H1 (cell line): ENCODE data around the gene AIFM3. TPM values are rescaled to one million over a fixed set of nuclear protein-coding genes. Genes with fewer than 3 reads are reported as not detected.

Experiments
- CTCF ChIA-PET: fragments of 300-600 bp; sonication (Branson Sonifier 250); formaldehyde crosslinking; loops from one replicate; lab custom pipeline; 2021; ENCODE audit not compliant: partially characterized antibody; lab: Charles Lee
- POLR2A ChIA-PET: fragments of 300-600 bp; sonication (Branson Sonifier 250); formaldehyde crosslinking; loops from one replicate; lab custom pipeline; 2021; ENCODE audit warnings: inconsistent platforms; ENCODE audit not compliant: partially characterized antibody; lab: Charles Lee
- DNase-seq, 2 experiments: peaks; one replicate each; pipeline versions ENCODE4 v3.0.0 to v3.0.0-alpha.2; 2010 to 2022; ENCODE audit warnings: low spot score in 2 of 2, low read depth in 1 of 2, mixed read lengths in 1 of 2
- FAIRE-seq: peaks from 2 replicates; lab custom pipeline; 2011; peaks lifted over from hg19 to GRCh38; lab: Jason Lieb, UNC
- H2AFZ ChIP-seq: 2 replicates; pipeline ENCODE4 v1.8.1; 2012; ENCODE audit warnings: low read length, inconsistent platforms
- H2AK5ac ChIP-seq: 2 replicates; pipeline ENCODE4 v1.6.1; 2013; ENCODE audit warnings: low read depth, low read length
- H2BK120ac ChIP-seq: replicated peaks from 2 replicates; pipeline ENCODE3; 2013; ENCODE audit warnings: low read depth, low read length, inconsistent platforms
- H2BK12ac ChIP-seq: 2 replicates; pipeline ENCODE4 v1.6.1; 2013; ENCODE audit warnings: low read depth, low read length
- H2BK15ac ChIP-seq: 2 replicates; pipeline ENCODE4 v1.6.1; 2013; ENCODE audit warnings: low read length
- H2BK20ac ChIP-seq: 2 replicates; pipeline ENCODE4 v1.6.1; 2013; ENCODE audit warnings: low read length
- H2BK5ac ChIP-seq: 2 replicates; pipeline ENCODE4 v1.6.1; 2013; ENCODE audit warnings: low read depth, low read length
- H3K14ac ChIP-seq: 2 replicates; pipeline ENCODE4 v1.6.1; 2013; ENCODE audit warnings: inconsistent platforms; ENCODE audit not compliant: insufficient read length
- H3K18ac ChIP-seq: 2 replicates; pipeline ENCODE4 v1.6.1; 2013; ENCODE audit warnings: low read length; ENCODE audit errors: extremely low read depth
- H3K23ac ChIP-seq: 2 replicates; pipeline ENCODE4 v1.6.1; 2013; ENCODE audit warnings: inconsistent platforms; ENCODE audit not compliant: insufficient read length
- H3K23me2 ChIP-seq: 2 replicates; pipeline ENCODE4 v1.6.1; 2013; ENCODE audit warnings: low read depth, low read length
- H3K27ac ChIP-seq: 2 replicates; pipeline ENCODE4 v1.6.1; 2011; ENCODE audit warnings: low read depth, low read length, inconsistent platforms
- H3K27me3 ChIP-seq, 4 experiments: replicated peaks in 1 of 4; 1 replicate in 1 of 4; 2 replicates in 3 of 4; pipeline versions ENCODE4 v1.6.1 to v1.8.1; 2011 to 2013; ENCODE audit warnings: low read length in 3 of 4, mild to moderate bottlenecking in 3 of 4, inconsistent platforms in 2 of 4, mixed read lengths in 2 of 4, moderate library complexity in 1 of 4; ENCODE audit not compliant: control insufficient read depth in 3 of 4, insufficient read depth in 3 of 4; ENCODE audit errors: extremely low read depth in 1 of 4
- H3K36me3 ChIP-seq, 4 experiments: 2 replicates each; pipeline versions ENCODE4 v1.6.1 to v1.8.1; 2011 to 2013; ENCODE audit warnings: mild to moderate bottlenecking in 4 of 4, low read length in 3 of 4, moderate library complexity in 2 of 4, control low read depth in 1 of 4, inconsistent platforms in 1 of 4; ENCODE audit not compliant: insufficient read depth in 4 of 4, control insufficient read depth in 2 of 4
- H3K4ac ChIP-seq: replicated peaks from 2 replicates; pipeline ENCODE3; 2013; ENCODE audit warnings: low read length, low read depth, mixed read lengths, inconsistent platforms; ENCODE audit not compliant: insufficient read length
- H3K4me1 ChIP-seq, 4 experiments: replicated peaks in 1 of 4; 1 replicate in 1 of 4; 2 replicates in 3 of 4; pipeline versions ENCODE4 v1.6.1 to v1.8.1; 2011 to 2013; ENCODE audit warnings: low read length in 3 of 4, inconsistent platforms in 2 of 4, mixed read lengths in 1 of 4; ENCODE audit not compliant: insufficient read depth in 4 of 4, control insufficient read depth in 3 of 4
- H3K4me2 ChIP-seq, 2 experiments: 2 replicates each; pipeline versions ENCODE4 v1.6.1 to v1.8.1; 2011 to 2013; ENCODE audit warnings: low read depth in 2 of 2, low read length in 2 of 2, control low read depth in 1 of 2, inconsistent platforms in 1 of 2, mild to moderate bottlenecking in 1 of 2; ENCODE audit not compliant: insufficient read depth in 1 of 2
- H3K4me3 ChIP-seq, 4 experiments: fragments of 200-600, 300-600 bp in 1 of 4; sonication (generic), shearing (Covaris generic), sonication (Bioruptor Twin) in 1 of 4; 2 replicates each; pipeline versions ENCODE4 v1.5.1 to v1.8.1; 2011 to 2016; ENCODE audit warnings: low read length in 4 of 4, low read depth in 3 of 4, control low read depth in 2 of 4, inconsistent platforms in 2 of 4, mild to moderate bottlenecking in 2 of 4, mixed read lengths in 1 of 4, moderate library complexity in 1 of 4; ENCODE audit not compliant: insufficient read depth in 2 of 4; ENCODE audit errors: extremely low read depth in 1 of 4
- H3K56ac ChIP-seq: replicated peaks from 2 replicates; pipeline ENCODE3; 2013; ENCODE audit warnings: low read depth, mild to moderate bottlenecking, mixed read lengths, low read length, inconsistent platforms; ENCODE audit not compliant: insufficient read length
- H3K79me1 ChIP-seq: 2 replicates; pipeline ENCODE4 v1.6.1; 2013; ENCODE audit warnings: low read depth, low read length, control low read depth
- H3K79me2 ChIP-seq, 2 experiments: 2 replicates each; pipeline versions ENCODE4 v1.6.1 to v1.8.1; 2012 to 2013; ENCODE audit warnings: low read length in 2 of 2, mild to moderate bottlenecking in 2 of 2, inconsistent platforms in 1 of 2; ENCODE audit not compliant: insufficient read depth in 2 of 2, control insufficient read depth in 1 of 2
- H3K9ac ChIP-seq, 4 experiments: replicated peaks in 1 of 4; 1 replicate in 1 of 4; 2 replicates in 3 of 4; pipeline versions ENCODE4 v1.6.1 to v1.8.1; 2011 to 2013; ENCODE audit warnings: low read depth in 3 of 4, low read length in 3 of 4, control low read depth in 2 of 4, mild to moderate bottlenecking in 2 of 4, moderate library complexity in 2 of 4, inconsistent platforms in 1 of 4; ENCODE audit errors: extremely low read depth in 1 of 4
- H3K9me3 ChIP-seq, 2 experiments: 2 replicates each; pipeline versions ENCODE4 v1.6.1 to v1.8.1; 2012 to 2013; ENCODE audit warnings: mild to moderate bottlenecking in 2 of 2, moderate library complexity in 2 of 2, control low read depth in 1 of 2, inconsistent platforms in 1 of 2, low read depth in 1 of 2, low read length in 1 of 2, mixed read lengths in 1 of 2; ENCODE audit not compliant: insufficient read depth in 2 of 2
- H4K20me1 ChIP-seq, 2 experiments: replicated peaks in 1 of 2; 2 replicates each; pipeline versions ENCODE3 to v1.8.1; 2011 to 2013; ENCODE audit warnings: inconsistent platforms in 2 of 2, low read length in 2 of 2, mild to moderate bottlenecking in 1 of 2; ENCODE audit not compliant: insufficient read depth in 2 of 2, control insufficient read depth in 1 of 2
- H4K5ac ChIP-seq: 2 replicates; pipeline ENCODE4 v1.6.1; 2013; ENCODE audit warnings: low read length, low read depth, mixed read lengths, inconsistent platforms; ENCODE audit not compliant: insufficient read length
- H4K8ac ChIP-seq: 2 replicates; pipeline ENCODE4 v1.8.0; 2013; ENCODE audit warnings: mild to moderate bottlenecking, moderate library complexity, low read length, inconsistent platforms; ENCODE audit not compliant: insufficient read depth; ENCODE audit errors: extremely low read depth
- H4K91ac ChIP-seq: replicated peaks from 2 replicates; pipeline ENCODE3; 2013; ENCODE audit warnings: low read length, mixed read lengths, inconsistent platforms; ENCODE audit not compliant: insufficient read length
- CBX8 ChIP-seq: fragments of 300-800, 300-1000 bp; sonication (generic); IDR thresholded peaks from 2 replicates; pipeline ENCODE4 v1.7.1; 2016; ENCODE audit warnings: low read depth, low read length, borderline replicate concordance
- CTBP2 ChIP-seq: IDR thresholded peaks from 2 replicates; pipeline ENCODE4 v1.7.0; 2011; ENCODE audit warnings: borderline replicate concordance, mild to moderate bottlenecking, moderate library complexity, mixed read lengths, low read length; ENCODE audit not compliant: insufficient read depth, insufficient read length
- GABPA ChIP-seq: IDR thresholded peaks from 2 replicates; pipeline ENCODE4 v1.6.1; 2011; ENCODE audit warnings: mild to moderate bottlenecking, low read length, moderate library complexity, borderline replicate concordance; ENCODE audit not compliant: insufficient read depth
- JUN ChIP-seq: IDR thresholded peaks from 2 replicates; pipeline ENCODE4 v1.6.1; 2011; ENCODE audit warnings: low read depth, mild to moderate bottlenecking, improper control_type of control experiment, low read length
- JUND ChIP-seq: IDR thresholded peaks from 2 replicates; pipeline ENCODE4 v1.6.1; 2011; ENCODE audit warnings: mild to moderate bottlenecking, improper control_type of control experiment, low read length
- NRF1 ChIP-seq: IDR thresholded peaks from 2 replicates; pipeline ENCODE4 v1.6.1; 2011; ENCODE audit warnings: mild to moderate bottlenecking, low read depth, low read length, improper control_type of control experiment
- RXRA ChIP-seq: IDR thresholded peaks from 2 replicates; pipeline ENCODE4 v1.6.1; 2011; ENCODE audit warnings: low read depth, mild to moderate bottlenecking, low read length, moderate library complexity; ENCODE audit not compliant: insufficient read depth
- SRF ChIP-seq: IDR thresholded peaks from 2 replicates; pipeline ENCODE4 v1.6.1; 2011; ENCODE audit warnings: mild to moderate bottlenecking, low read depth, low read length, moderate library complexity
- SUZ12 ChIP-seq: fragments of 200-600 bp; sonication (generic); IDR thresholded peaks from 2 replicates; pipeline ENCODE4 v1.6.1; 2012; ENCODE audit warnings: mild to moderate bottlenecking, inconsistent platforms, low read length, moderate library complexity, mixed read lengths
- TCF12 ChIP-seq: IDR thresholded peaks from 2 replicates; pipeline ENCODE4 v1.6.1; 2011; ENCODE audit warnings: low read depth, mild to moderate bottlenecking, low read length
- WGBS, 2 experiments: shearing (Covaris generic) in 1 of 2; methylation state at CpG; one replicate each; pipeline versions ENCODE4 v1.1.6 to v1.1.7; 2013 to 2015; ENCODE audit warnings: low lambda C conversion rate in 2 of 2, mixed read lengths in 2 of 2, inconsistent platforms in 1 of 2, low coverage in 1 of 2, missing lambda C conversion rate in 1 of 2; ENCODE audit not compliant: insufficient replicate concordance in 2 of 2, insufficient coverage in 1 of 2, insufficient read length in 1 of 2; ENCODE audit errors: extremely low coverage in 1 of 2, missing lambda C conversion rate in 1 of 2; 5-methylcytosine and 5-hydroxymethylcytosine counted together
- polyA plus RNA-seq, 7 experiments: library from polyadenylated mRNA; depleted of rRNA in 3 of 7; stranded (reverse) in 5 of 7; unstranded in 2 of 7; fragments of >200 nt in 5 of 7; fragments of 200-250 nt in 2 of 7; gene quantifications; 1 replicate in 5 of 7; 2 replicates in 1 of 7; 4 replicates in 1 of 7; pipeline versions ENCODE4 v1.2.1 to v1.2.3, GENCODE V29; 2011 to 2013; ENCODE audit warnings: missing spikeins in 2 of 7, mixed read lengths in 2 of 7
- total RNA-seq: library from RNA; stranded (reverse); fragmentation: NEBNext Ultra II Directional; extraction: Animal tissue kit (Norgen Biotek cat#: 25700); gene quantifications from 2 replicates; pipeline ENCODE4 v1.2.1, GENCODE V29; 2021

AIFM3 gene
- total and polyA plus RNA-seq, 2 of the 8 experiments (the other 6 are each of a cell fraction or from before 2014, with no cell fraction given) = 0.86 to 1.4 TPM

GRCh38 chr22:21028277-21029251 lies 61.5 kb downstream of the AIFM3 start:
- peaks cover 6 to 30% (median 26%) of the 10 kb centered on the region in 4 experiments for H3K27me3 ChIP-seq
- H3K9me3 ChIP-seq = no peaks in the 10 kb centered on the region
- H4K5ac ChIP-seq = no peak overlapping the region
- H3K23ac ChIP-seq = no peak overlapping the region
- no peak overlapping the region for H3K4ac ChIP-seq
- H3K56ac ChIP-seq = no peak overlapping the region
- no peak overlapping the region for H3K9ac ChIP-seq
- H3K23me2 ChIP-seq = peaks cover 9% of the 10 kb centered on the region; the same call in 1 of the 2 replicates
- H3K14ac ChIP-seq = no peak overlapping the region
- POLR2A ChIA-PET = no interaction called here
- FAIRE-seq (no peak), DNase-seq (no peak)
- peaks cover 0 to 5% (median 3%) of the 10 kb centered on the region in 4 experiments; a peak in 3 of 7 replicates for H3K4me1 ChIP-seq
- H2BK5ac ChIP-seq = no peak overlapping the region
- H4K91ac ChIP-seq = peak overlapping the region; percentile 27
- no peaks in the 10 kb centered on the region for H3K36me3 ChIP-seq
- no peak overlapping the region for H2BK12ac ChIP-seq
- no peak overlapping the region for H2AK5ac ChIP-seq
- H3K79me1 ChIP-seq = no peaks in the 10 kb centered on the region
- no peak overlapping the region; the same call in 1 of the 2 replicates for H3K18ac ChIP-seq
- no peak overlapping the region for H2BK20ac ChIP-seq
- H3K4me3 ChIP-seq = no peak overlapping the region
- H2AFZ ChIP-seq = no peak overlapping the region
- H3K4me2 ChIP-seq = no peak overlapping the region
- H4K8ac ChIP-seq = peak overlapping the region; percentile 51; the same call in 1 of the 2 replicates
- CTCF ChIA-PET = interaction anchor here (0.9 to 1.5 kb wide), 5 partner anchors 9 to 143 kb away, joined by 3 to 4 read pairs (median 3); partner anchors contain the start of gene THAP7
- H3K79me2 ChIP-seq = no peaks in the 10 kb centered on the region
- no peak overlapping the region for H3K27ac ChIP-seq
- no peaks in the 10 kb centered on the region for H4K20me1 ChIP-seq
- no peak overlapping the region for H2BK120ac ChIP-seq
- 91% methylated on average over 13 of the region's 13 CpGs; no CpG with 5 or more reads in 1 of the 2 experiments for WGBS, 2 experiments
- H2BK15ac ChIP-seq = no peak overlapping the region
- TF ChIP-seq JUND (no peak), GABPA (no peak), SRF (no peak), CBX8 (no peak), SUZ12 (no peak), CTBP2 (no peak), RXRA (no peak), NRF1 (no peak), JUN (no peak), TCF12 (no peak)
